Erythroblast (primary cell): Measurements from ENCODE around the gene LHFPL2.

Source experiments
- DNase-seq, 2 experiments: peaks; one replicate each; lab custom pipeline; 2025; lab: John Stamatoyannopoulos, UW
- GATA1 ChIP-seq: IDR thresholded peaks from 2 replicates; pipeline ENCODE4 v1.6.1; 2011; ENCODE audit warnings: low read depth, mild to moderate bottlenecking, control low read depth, low read length, moderate library complexity
- POLR2A ChIP-seq: IDR thresholded peaks from 2 replicates; pipeline ENCODE4 v1.6.1; 2011; ENCODE audit warnings: mild to moderate bottlenecking, low read length

LHFPL2 gene

GRCh38 chr5:78513441-78513840 lies 135.1 kb downstream of the LHFPL2 start:
- TF ChIP-seq POLR2A (no peak), GATA1 (no peak)
- no peak for DNase-seq

- TF ChIP-seq POLR2A (no peak), GATA1 (no peak)
- no peak for DNase-seq
These were observed 136.1 kb downstream of the LHFPL2 start for GRCh38 chr5:78512435-78512834.

DNA sequence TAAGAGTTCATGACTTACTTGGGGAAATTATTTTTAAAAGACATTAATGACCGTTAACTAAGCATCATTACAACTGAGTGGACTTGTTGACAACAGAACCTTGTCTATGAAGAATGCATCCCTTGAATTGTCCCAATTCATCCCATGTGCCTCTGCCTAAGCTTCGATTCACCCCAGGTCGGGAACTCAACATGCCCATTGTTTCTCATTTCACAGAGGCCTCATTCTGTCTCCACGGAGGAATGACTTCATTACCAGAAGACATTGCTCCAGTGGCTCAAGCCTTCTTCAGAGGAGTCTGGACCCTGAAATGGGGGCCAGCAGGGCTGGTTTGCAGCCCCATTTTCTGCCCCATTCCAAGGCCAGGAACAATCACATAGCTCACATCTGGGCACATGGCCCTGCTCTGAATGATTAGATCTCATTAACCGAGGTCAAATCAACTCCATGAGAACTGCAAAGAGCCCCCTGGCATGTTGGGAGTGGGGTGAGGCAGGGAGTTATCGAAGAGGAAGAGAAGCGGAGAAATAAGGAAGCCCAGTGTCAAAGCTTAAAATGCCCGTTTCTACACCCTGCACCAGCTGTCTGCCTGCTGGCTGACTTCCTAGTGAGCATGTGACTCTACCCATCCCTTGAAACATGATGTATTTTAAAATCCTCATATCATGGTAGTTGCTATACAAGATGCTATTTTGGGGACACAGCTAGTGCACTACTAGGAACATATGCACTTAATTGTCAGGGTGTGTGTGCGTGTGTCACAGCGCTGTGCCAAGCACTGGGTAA lies 137.3 kb downstream of the LHFPL2 start:
- peak in 1 of 2 experiments; percentile 35 for DNase-seq
- TF ChIP-seq POLR2A (no peak), GATA1 (no peak)

GRCh38 chr5:78509884-78510769 lies 138.4 kb downstream of the LHFPL2 start:
- TF ChIP-seq GATA1 (no peak), POLR2A (peak; percentile 88)
- peak; percentile 78 to 80 for DNase-seq

DNA sequence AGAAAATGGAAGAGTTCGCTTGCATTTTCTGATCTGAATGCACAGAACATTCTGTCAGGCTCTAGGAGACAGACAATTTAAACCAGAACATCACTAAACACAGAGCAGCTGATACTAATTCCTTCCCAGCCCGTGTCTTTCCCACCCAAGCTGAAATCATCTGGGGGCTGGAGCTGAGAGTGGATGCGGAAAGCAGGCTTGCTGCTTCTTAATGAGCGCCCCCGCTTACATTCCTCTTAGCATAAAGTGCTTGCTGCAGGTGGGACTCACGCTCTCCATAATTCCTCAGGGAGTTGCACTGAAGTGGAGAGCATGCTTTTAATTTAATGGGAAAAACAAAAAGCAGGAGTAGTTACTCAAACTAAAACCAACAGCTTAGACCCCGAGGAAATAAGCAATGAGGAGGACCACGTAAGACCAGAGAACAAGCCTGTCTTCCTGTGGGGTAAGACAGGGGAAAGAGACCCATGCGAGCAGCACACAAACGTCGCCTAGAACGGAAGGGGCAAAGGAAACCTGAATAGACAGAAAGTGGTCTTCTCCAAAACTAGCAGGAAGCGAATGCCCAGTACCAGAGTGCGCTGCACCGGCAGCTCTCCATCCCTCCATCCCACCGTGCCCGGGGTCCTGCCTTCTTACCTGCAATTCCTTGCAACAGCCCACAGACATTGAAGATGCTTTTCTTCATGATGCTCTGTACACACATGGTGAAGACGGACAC lies 139.3 kb downstream of the LHFPL2 start:
- DNase-seq = peak; percentile 35 to 52
- TF ChIP-seq GATA1 (no peak), POLR2A (no peak)

DNA sequence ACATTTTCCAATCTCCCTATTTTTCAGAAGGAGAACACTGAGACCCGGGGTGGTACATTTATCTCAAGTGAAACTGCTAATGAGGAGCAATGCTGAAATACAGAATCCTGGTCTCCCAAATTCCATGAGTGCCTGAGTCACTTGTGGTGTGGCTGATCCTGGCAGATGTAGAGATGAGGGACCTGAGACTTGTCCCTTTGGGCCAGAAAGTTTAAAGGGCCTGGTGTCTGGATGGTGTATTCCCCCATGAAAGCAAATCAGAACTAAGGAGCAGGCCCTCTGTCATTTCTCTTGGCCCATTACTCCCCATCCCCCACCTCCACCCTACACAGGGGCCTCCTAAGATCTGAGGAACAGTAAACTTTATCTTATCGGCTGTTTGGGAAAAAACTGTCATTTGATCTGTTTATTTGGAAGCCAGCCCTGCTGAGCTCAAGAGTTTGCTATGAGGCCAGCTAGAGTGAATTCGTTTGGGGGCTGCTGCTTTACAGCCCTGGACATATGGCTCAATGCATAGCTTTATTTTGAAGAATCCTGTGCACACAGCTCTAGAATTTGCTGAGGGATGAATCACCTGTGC lies 140.3 kb downstream of the LHFPL2 start:
- peak; percentile 27 for TF ChIP-seq POLR2A
- no peak for TF ChIP-seq GATA1
- DNase-seq = peak; percentile 37 to 54

GRCh38 chr5:78507531-78507930 lies 141.0 kb downstream of the LHFPL2 start:
- TF ChIP-seq POLR2A (no peak), GATA1 (no peak)
- DNase-seq = peak in 1 of 2 experiments; percentile 21

DNA sequence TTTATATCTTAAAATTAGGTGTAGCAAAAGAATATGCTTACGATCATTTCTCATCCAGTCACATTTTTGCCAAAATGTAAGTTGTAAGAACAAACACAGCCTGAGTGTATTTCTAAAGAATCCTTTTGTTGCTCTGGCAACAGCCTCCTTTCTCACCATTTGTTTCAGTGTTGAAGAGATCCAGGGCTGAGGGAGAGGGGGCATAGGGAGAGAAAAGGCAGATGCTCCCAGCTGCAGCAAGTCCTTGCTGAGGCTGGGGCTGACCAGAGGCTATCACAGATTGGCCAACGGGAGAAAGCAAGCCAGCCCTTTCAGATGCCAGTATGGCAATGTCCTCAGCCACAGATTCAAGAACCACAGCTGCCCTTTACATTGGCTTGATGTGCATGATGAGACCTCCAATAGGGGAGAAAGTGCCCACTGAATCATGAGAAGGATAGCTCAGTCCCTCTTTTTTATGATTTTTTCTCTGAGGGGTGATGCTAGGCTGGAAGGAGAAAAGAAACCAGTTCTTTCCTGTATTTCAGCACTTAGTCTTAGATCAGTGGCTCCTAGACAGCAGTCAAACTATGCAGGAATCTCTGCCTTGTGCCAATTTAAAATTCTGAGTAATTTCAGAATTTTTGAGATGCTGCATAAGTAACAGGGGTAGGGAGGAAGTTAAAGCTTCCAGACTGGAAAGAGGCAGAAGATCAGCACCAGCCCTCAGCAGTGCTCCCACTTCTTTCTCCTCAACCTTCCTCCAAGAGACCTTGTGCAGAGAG lies 142.1 kb downstream of the LHFPL2 start:
- no peak for DNase-seq

GRCh38 chr5:78505860-78506259 lies 142.7 kb downstream of the LHFPL2 start:
- DNase-seq = no peak
- TF ChIP-seq POLR2A (no peak), GATA1 (no peak)

More for the DNA sequence above, 142.1 kb downstream of the LHFPL2 start:
- TF ChIP-seq POLR2A = no peak
- TF ChIP-seq GATA1 = no peak

GRCh38 chr5:78504704-78505677 lies 143.6 kb downstream of the LHFPL2 start:
- DNase-seq = peak in 1 of 2 experiments; percentile 26
- TF ChIP-seq POLR2A (no peak), GATA1 (no peak)

- TF ChIP-seq GATA1 (no peak), POLR2A (no peak)
- DNase-seq = no peak
These were observed 144.5 kb downstream of the LHFPL2 start for GRCh38 chr5:78503958-78504653.
